Right atrium auricular region (tissue), 2 donors: Measurements from ENCODE around the gene CNDP1. TPM values are rescaled to one million over a fixed set of nuclear protein-coding genes. Genes with fewer than 3 reads are reported as not detected.

Source experiments
- DNase-seq: peaks from one replicate; pipeline ENCODE4 v3.0.0-alpha.2; 2019; ENCODE audit warnings: low spot score
- H3K27ac ChIP-seq, 2 donors: fragments of 200-600 bp; sonication (generic); 1 replicate in 1 of 2; 2 replicates in 1 of 2; pipeline ENCODE4 v1.5.1; 2016 to 2019
- H3K27me3 ChIP-seq, 2 donors: fragments of 200-600 bp; sonication (generic); one replicate each; pipeline versions ENCODE4 v1.5.1 to v1.6.0; 2017 to 2019
- H3K36me3 ChIP-seq: fragments of 200-600 bp; sonication (generic); one replicate; pipeline ENCODE4 v1.5.1; 2016
- H3K4me1 ChIP-seq, 2 donors: fragments of 200-600 bp; sonication (generic); one replicate each; pipeline versions ENCODE4 v1.5.1 to v1.6.0; 2017 to 2019
- H3K4me3 ChIP-seq, 2 donors: fragments of 200-600 bp; sonication (generic); 1 replicate in 1 of 2; 2 replicates in 1 of 2; pipeline ENCODE4 v1.5.1; 2017 to 2019; ENCODE audit warnings: mild to moderate bottlenecking in 1 of 2, moderate library complexity in 1 of 2
- H3K9me3 ChIP-seq, 2 donors: fragments of 200-600 bp; sonication (generic); one replicate each; pipeline ENCODE4 v1.5.1; 2019
- total RNA-seq, 2 donors: library from RNA; depleted of rRNA; stranded (reverse); fragments of >200 nt; gene quantifications; one replicate each; pipeline ENCODE4 v1.1.0, GENCODE V29; 2016
- TF ChIP-seq, protein P1 (sequence below), 2 donors: fragments of 200-600 bp; sonication (generic); IDR thresholded peaks; one replicate each; pipeline ENCODE4 v1.5.1; 2019; ENCODE audit warnings: antibody characterized with exemption in 2 of 2

The CNDP1 gene
- total RNA-seq, 2 donors from 2014 or later = not detected

DNA sequence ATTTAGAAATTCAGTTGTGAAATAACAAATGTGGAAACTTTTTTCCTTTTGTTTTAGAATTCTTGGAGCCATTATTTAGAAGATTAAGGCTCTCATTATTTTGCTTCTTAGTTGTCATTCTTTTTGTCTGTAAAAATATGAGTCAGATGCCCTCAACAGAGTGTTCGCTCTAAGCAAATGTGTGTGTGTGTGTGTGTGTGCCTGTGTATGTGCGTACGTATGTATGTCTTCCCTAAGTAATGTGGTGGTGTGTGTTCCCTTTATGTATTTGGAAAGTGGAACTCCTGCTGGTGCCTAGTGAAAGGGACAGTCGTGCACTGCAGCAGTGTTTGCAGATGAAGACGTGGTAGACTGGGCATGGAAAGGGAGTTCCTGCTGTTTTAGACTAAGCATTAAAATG, 90.9 kb downstream of the CNDP1 start:
- H3K9me3 ChIP-seq = no peaks in the 10 kb centered on the region
- H3K27ac ChIP-seq = no peak overlapping the region
- H3K4me3 ChIP-seq = no peak overlapping the region
- DNase-seq = no peak
- no peaks in the 10 kb centered on the region for H3K27me3 ChIP-seq
- TF ChIP-seq, protein P1, sequence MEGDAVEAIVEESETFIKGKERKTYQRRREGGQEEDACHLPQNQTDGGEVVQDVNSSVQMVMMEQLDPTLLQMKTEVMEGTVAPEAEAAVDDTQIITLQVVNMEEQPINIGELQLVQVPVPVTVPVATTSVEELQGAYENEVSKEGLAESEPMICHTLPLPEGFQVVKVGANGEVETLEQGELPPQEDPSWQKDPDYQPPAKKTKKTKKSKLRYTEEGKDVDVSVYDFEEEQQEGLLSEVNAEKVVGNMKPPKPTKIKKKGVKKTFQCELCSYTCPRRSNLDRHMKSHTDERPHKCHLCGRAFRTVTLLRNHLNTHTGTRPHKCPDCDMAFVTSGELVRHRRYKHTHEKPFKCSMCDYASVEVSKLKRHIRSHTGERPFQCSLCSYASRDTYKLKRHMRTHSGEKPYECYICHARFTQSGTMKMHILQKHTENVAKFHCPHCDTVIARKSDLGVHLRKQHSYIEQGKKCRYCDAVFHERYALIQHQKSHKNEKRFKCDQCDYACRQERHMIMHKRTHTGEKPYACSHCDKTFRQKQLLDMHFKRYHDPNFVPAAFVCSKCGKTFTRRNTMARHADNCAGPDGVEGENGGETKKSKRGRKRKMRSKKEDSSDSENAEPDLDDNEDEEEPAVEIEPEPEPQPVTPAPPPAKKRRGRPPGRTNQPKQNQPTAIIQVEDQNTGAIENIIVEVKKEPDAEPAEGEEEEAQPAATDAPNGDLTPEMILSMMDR (IDR thresholded peaks at IDR 0.05) = no peak
- no peaks in the 10 kb centered on the region for H3K4me1 ChIP-seq
- H3K36me3 ChIP-seq = no peaks in the 10 kb centered on the region

DNA sequence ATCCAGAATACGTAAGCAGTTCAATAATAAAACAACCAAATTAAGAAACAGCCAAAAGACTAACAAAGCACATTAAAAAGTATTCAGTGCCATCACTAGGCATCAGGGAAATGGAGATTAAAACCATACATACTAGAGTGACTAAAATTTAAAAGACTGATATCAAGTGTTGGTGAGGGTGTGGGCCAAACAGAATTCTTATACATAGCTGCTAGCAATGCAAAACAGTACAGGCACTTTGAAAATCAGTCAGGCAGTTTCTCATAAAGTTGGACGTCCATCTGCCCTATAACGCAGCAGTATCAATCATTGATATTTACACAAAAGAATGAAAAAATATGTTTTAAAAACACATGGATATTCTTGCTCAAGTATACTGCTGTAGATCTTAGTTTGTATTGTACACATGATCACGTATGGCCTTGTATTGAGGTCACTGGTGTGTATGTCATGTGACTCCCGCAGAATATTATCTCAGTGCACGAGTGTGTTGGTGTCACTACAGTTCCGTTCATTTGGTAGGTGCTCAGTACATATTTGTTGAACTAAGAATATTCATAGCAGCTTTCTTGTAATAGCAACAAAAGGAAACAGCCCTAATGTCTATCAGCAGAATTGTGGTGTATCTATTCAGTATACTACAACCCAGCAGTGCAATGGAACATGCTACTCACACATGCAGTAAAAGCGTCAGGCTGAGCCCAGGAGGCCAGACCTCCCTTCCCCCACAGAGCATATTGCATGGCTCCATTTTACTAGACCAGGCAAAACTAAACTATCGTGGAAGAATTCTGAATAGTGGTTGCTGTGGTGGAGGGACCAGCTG, 92.0 kb downstream of the CNDP1 start:
- Histone ChIP-seq H3K36me3 (peaks cover 2% of the 10 kb centered on the region), H3K27ac (no peak overlapping the region), H3K27me3 (no peaks in the 10 kb centered on the region), H3K9me3 (no peaks in the 10 kb centered on the region), H3K4me1 (no peaks in the 10 kb centered on the region), H3K4me3 (no peak overlapping the region)
- TF ChIP-seq, protein P1 (IDR thresholded peaks at IDR 0.05) = no peak
- no peak for DNase-seq

DNA sequence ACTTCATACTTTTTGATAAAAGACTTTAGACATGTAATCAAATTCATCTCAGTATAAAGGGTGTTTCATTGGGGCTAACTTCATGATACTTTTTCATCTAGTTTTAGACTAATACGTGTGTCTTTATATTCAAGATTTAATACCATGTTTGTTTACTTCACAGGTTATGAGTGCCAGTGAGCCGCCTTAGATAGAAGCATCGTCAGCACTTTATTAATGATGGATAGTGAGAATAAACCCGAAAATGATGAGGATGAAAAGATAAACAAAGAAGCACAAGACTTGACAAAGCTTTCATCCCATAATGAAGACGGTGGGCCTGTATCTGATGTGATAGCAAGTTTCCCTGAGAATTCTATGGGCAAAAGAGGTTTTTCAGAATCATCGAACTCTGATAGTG, 96.5 kb downstream of the CNDP1 start:
- H3K36me3 ChIP-seq = peaks cover 31% of the 10 kb centered on the region
- TF ChIP-seq, protein P1 (IDR thresholded peaks at IDR 0.05) = no peak
- DNase-seq = no peak
- no peak overlapping the region for H3K4me3 ChIP-seq
- H3K27ac ChIP-seq = no peak overlapping the region
- no peaks in the 10 kb centered on the region for H3K27me3 ChIP-seq
- H3K9me3 ChIP-seq = no peaks in the 10 kb centered on the region
- no peaks in the 10 kb centered on the region for H3K4me1 ChIP-seq

DNA sequence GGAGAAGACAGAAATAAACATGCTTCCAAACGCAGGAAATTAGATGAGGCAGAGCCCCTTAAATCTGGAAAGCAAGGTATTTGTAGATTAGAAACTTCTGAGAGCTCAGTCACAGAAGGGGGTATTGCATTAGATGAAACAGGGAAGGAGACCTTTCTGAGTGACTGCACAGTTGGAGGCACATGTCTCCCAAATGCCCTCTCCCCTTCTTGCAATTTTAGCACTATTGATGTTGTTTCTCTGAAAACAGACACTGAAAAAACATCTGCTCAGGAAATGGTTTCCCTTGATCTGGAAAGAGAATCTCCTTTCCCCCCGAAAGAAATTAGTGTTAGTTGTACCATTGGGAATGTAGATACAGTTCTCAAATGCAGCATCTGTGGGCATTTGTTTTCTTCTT, 96.9 kb downstream of the CNDP1 start:
- no peak for DNase-seq
- H3K4me3 ChIP-seq = no peak overlapping the region
- H3K9me3 ChIP-seq = no peaks in the 10 kb centered on the region
- TF ChIP-seq, protein P1 (IDR thresholded peaks at IDR 0.05) = no peak
- peaks cover 31% of the 10 kb centered on the region for H3K36me3 ChIP-seq
- H3K27ac ChIP-seq = no peak overlapping the region
- no peaks in the 10 kb centered on the region for H3K4me1 ChIP-seq
- H3K27me3 ChIP-seq = no peaks in the 10 kb centered on the region

DNA sequence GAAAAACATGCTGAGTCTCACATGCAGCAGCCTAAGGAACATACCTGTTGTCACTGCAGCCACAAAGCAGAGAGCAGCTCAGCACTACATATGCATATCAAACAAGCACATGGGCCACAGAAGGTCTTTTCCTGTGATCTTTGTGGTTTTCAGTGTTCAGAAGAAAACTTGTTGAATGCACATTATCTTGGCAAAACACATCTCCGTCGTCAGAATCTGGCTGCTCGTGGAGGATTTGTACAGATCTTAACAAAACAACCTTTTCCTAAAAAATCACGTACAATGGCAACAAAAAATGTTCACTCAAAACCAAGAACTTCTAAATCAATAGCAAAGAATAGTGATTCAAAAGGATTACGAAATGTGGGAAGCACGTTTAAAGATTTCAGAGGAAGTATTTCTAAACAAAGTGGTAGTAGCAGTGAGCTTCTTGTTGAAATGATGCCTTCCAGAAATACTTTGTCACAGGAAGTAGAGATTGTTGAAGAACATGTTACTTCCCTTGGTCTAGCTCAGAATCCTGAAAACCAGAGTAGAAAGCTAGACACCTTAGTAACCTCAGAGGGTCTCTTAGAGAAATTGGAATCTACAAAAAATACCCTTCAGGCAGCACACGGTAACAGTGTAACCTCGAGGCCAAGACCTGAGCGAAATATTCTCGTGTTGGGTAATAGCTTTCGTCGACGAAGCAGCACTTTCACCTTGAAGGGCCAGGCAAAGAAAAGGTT, 97.5 kb downstream of the CNDP1 start:
- DNase-seq = no peak
- Histone ChIP-seq H3K4me3 (no peak overlapping the region), H3K4me1 (no peaks in the 10 kb centered on the region), H3K9me3 (no peaks in the 10 kb centered on the region), H3K27ac (no peak overlapping the region), H3K36me3 (peaks cover 31% of the 10 kb centered on the region), H3K27me3 (no peaks in the 10 kb centered on the region)
- TF ChIP-seq, protein P1 (IDR thresholded peaks at IDR 0.05) = no peak
